K562 (cell line): ENCODE measurements around the gene CHRDL2.

Source experiments
- CTCF ChIP-seq, 3 experiments: IDR thresholded peaks in 2 of 3; conservative IDR thresholded peaks in 1 of 3; 2 replicates each; pipeline ENCODE4 v1.5.1; 2011 to 2012; ENCODE audit warnings: low read length in 3 of 3, mild to moderate bottlenecking in 3 of 3, control low read depth in 2 of 3, improper control_type of control experiment in 1 of 3, inconsistent platforms in 1 of 3, low read depth in 1 of 3, mixed read lengths in 1 of 3, moderate library complexity in 1 of 3; ENCODE audit not compliant: insufficient read depth in 2 of 3
- EHMT2 ChIP-seq: fragments of 450-650 bp; IDR thresholded peaks from 2 replicates; pipeline ENCODE4 v1.6.1; 2018; ENCODE audit warnings: antibody characterized with exemption
- HMGXB4 ChIP-seq: sonication (generic); formaldehyde crosslinking; IDR thresholded peaks from 2 replicates; pipeline ENCODE4 v1.8.1; 2023; ENCODE audit warnings: mild to moderate bottlenecking, missing genetic modification reagents
- LCOR ChIP-seq: sonication (generic); formaldehyde crosslinking; IDR thresholded peaks from 2 replicates; pipeline ENCODE4 v1.8.0; 2022; ENCODE audit warnings: mild to moderate bottlenecking, missing genetic modification reagents
- SIN3A ChIP-seq, 2 experiments: fragments of 150-350 bp in 1 of 2; IDR thresholded peaks; 2 replicates each; pipeline ENCODE4 v1.6.1; 2011 to 2016; ENCODE audit warnings: borderline replicate concordance in 2 of 2, low read depth in 2 of 2, low read length in 2 of 2, mild to moderate bottlenecking in 2 of 2, moderate library complexity in 2 of 2; ENCODE audit not compliant: control insufficient read depth in 1 of 2
- STAG1 ChIP-seq: sonication (generic); formaldehyde crosslinking; IDR thresholded peaks from 2 replicates; pipeline ENCODE4 v1.5.0; 2020; ENCODE audit warnings: missing genetic modification reagents, borderline replicate concordance
- ZBTB5 ChIP-seq: fragments of 450-650 bp; IDR thresholded peaks from 2 replicates; pipeline ENCODE4 v1.6.1; 2017; ENCODE audit warnings: antibody characterized with exemption
- ZNF146 ChIP-seq: IDR thresholded peaks from one replicate; pipeline ENCODE4 v1.6.1; 2018; ENCODE audit warnings: missing compliant biosample characterization; ENCODE audit not compliant: unreplicated experiment

GRCh38 chr11:74683941-74684481 lies 47.2 kb downstream of the CHRDL2 start:
- no peak for TF ChIP-seq ZNF146 (CRISPR knock-in tag)
- no peak for TF ChIP-seq EHMT2
- TF ChIP-seq CTCF (IDR thresholded peaks at IDR 0.05 in 2 of 3, conservative IDR thresholded peaks at IDR 0.05 in 1 of 3; ENCODE audit: insufficient read depth in 2 of 3, low read depth in 1 of 3, low read length in 3 of 3) = no peak
- no peak for TF ChIP-seq STAG1 (CRISPR knock-in tag)
- no peak for TF ChIP-seq SIN3A (IDR thresholded peaks at IDR 0.05; ENCODE audit: borderline replicate concordance in 2 of 2, control insufficient read depth in 1 of 2, low read depth in 2 of 2, low read length in 2 of 2)
- no peak for TF ChIP-seq HMGXB4 (CRISPR knock-in tag)
- TF ChIP-seq ZBTB5 = no peak
- TF ChIP-seq LCOR (CRISPR knock-in tag) = no peak
